ENCODE data around the gene SBSN. TPM values are rescaled to one million over a fixed set of nuclear protein-coding genes. Genes with fewer than 3 reads are reported as not detected.

Gene SBSN
- total and polyA plus RNA-seq, 9 of the 15 experiments (the other 6 are each of a cell fraction or from before 2014, with no cell fraction given), result 0.05 TPM; not detected in 8

DNA sequence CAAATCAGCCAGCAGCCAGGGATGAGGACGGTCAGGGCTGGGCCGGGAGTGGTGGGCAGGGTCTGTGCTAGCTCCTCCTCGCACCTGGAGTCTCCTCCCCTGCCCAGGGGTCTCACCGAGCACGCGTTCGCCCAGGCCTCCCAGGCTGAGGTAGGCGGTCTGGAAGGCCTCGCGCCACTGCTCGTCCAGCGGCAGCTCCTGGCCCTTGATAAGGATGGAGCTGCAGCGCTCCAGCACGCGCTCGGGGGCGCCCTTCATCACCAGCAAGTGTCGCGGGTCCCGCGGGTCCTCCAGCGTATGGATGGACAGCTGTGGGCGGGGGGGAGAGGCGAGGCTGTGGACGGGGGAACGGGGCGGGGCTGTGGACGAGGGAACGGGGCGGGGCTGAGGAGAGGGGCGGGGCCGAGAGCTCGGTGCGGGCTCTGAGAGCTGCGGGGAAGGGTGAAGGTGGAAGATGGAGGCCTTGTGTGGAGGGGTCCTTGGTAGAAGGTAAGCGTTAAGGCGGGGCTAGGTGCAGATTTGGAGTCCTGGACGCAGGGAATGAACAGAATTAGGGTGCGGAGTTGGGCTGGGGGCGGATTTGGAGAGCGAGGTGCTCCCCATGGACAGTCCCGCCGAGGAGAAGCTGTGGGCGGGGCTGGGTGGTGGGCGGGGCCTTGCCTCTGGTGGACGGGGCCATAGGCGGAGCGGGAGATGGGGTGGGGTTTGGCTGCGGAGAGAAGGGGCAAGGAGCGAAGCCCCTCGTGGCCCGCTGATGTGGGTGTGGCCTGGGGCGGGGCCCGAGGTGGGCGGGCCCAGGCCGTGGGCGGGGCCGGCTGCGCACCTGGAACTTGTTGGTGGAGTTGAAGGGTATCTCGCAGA is 29.7 kb upstream of the SBSN start (continued):
- no peak for TF ChIP-seq ILF3 (IDR thresholded peaks at IDR 0.05; ENCODE audit: borderline replicate concordance)
- TF ChIP-seq ZNF197 (CRISPR knock-in tag; IDR thresholded peaks at IDR 0.05; ENCODE audit: low read depth), result no peak
- TF ChIP-seq, protein P1, sequence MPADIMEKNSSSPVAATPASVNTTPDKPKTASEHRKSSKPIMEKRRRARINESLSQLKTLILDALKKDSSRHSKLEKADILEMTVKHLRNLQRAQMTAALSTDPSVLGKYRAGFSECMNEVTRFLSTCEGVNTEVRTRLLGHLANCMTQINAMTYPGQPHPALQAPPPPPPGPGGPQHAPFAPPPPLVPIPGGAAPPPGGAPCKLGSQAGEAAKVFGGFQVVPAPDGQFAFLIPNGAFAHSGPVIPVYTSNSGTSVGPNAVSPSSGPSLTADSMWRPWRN (IDR thresholded peaks at IDR 0.05; ENCODE audit: low read depth), result no peak
- no peak for TF ChIP-seq CREB1 (IDR thresholded peaks at IDR 0.05)
- TF ChIP-seq CREB1 (CRISPR knock-in tag; IDR thresholded peaks at IDR 0.05), result no peak; the same call in 1 of the 2 replicates
- no peak for TF ChIP-seq HNRNPK (IDR thresholded peaks at IDR 0.05; ENCODE audit: low read depth, low read length, poor library complexity, severe bottlenecking)
- no peak for TF ChIP-seq WHSC1 (IDR thresholded peaks at IDR 0.05; ENCODE audit: low read length)
- no peak for TF ChIP-seq TARDBP (IDR thresholded peaks at IDR 0.05)
- no peak for TF ChIP-seq ESRRB (CRISPR knock-in tag; IDR thresholded peaks at IDR 0.05; ENCODE audit: borderline replicate concordance)
- TF ChIP-seq, protein P2, sequence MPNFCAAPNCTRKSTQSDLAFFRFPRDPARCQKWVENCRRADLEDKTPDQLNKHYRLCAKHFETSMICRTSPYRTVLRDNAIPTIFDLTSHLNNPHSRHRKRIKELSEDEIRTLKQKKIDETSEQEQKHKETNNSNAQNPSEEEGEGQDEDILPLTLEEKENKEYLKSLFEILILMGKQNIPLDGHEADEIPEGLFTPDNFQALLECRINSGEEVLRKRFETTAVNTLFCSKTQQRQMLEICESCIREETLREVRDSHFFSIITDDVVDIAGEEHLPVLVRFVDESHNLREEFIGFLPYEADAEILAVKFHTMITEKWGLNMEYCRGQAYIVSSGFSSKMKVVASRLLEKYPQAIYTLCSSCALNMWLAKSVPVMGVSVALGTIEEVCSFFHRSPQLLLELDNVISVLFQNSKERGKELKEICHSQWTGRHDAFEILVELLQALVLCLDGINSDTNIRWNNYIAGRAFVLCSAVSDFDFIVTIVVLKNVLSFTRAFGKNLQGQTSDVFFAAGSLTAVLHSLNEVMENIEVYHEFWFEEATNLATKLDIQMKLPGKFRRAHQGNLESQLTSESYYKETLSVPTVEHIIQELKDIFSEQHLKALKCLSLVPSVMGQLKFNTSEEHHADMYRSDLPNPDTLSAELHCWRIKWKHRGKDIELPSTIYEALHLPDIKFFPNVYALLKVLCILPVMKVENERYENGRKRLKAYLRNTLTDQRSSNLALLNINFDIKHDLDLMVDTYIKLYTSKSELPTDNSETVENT (CRISPR knock-in tag; IDR thresholded peaks at IDR 0.05), result no peak
- TF ChIP-seq HMGN3 (IDR thresholded peaks at IDR 0.05; ENCODE audit: borderline replicate concordance, extremely low read depth, insufficient read length, low read depth, low read length), result peak; percentile 20
- TF ChIP-seq, protein P3, sequence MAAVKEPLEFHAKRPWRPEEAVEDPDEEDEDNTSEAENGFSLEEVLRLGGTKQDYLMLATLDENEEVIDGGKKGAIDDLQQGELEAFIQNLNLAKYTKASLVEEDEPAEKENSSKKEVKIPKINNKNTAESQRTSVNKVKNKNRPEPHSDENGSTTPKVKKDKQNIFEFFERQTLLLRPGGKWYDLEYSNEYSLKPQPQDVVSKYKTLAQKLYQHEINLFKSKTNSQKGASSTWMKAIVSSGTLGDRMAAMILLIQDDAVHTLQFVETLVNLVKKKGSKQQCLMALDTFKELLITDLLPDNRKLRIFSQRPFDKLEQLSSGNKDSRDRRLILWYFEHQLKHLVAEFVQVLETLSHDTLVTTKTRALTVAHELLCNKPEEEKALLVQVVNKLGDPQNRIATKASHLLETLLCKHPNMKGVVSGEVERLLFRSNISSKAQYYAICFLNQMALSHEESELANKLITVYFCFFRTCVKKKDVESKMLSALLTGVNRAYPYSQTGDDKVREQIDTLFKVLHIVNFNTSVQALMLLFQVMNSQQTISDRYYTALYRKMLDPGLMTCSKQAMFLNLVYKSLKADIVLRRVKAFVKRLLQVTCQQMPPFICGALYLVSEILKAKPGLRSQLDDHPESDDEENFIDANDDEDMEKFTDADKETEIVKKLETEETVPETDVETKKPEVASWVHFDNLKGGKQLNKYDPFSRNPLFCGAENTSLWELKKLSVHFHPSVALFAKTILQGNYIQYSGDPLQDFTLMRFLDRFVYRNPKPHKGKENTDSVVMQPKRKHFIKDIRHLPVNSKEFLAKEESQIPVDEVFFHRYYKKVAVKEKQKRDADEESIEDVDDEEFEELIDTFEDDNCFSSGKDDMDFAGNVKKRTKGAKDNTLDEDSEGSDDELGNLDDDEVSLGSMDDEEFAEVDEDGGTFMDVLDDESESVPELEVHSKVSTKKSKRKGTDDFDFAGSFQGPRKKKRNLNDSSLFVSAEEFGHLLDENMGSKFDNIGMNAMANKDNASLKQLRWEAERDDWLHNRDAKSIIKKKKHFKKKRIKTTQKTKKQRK (IDR thresholded peaks at IDR 0.05; ENCODE audit: borderline replicate concordance, low read depth, low read length), result no peak
- no peak for TF ChIP-seq ZBTB1 (CRISPR knock-in tag; IDR thresholded peaks at IDR 0.05; ENCODE audit: borderline replicate concordance, low read depth)
- TF ChIP-seq SMAD1 (IDR thresholded peaks at IDR 0.05; ENCODE audit: low read depth, low read length, partially characterized antibody), result no peak
- no peak for TF ChIP-seq ZNF764 (CRISPR knock-in tag; IDR thresholded peaks at IDR 0.05; ENCODE audit: low read depth)
- TF ChIP-seq CEBPB (tag; IDR thresholded peaks at IDR 0.05), result no peak
- TF ChIP-seq HDAC8 (tag; IDR thresholded peaks at IDR 0.05), result no peak
- no peak for TF ChIP-seq MYNN (IDR thresholded peaks at IDR 0.05)
- TF ChIP-seq MYNN (CRISPR knock-in tag; IDR thresholded peaks at IDR 0.05), result no peak
- TF ChIP-seq, protein P4, sequence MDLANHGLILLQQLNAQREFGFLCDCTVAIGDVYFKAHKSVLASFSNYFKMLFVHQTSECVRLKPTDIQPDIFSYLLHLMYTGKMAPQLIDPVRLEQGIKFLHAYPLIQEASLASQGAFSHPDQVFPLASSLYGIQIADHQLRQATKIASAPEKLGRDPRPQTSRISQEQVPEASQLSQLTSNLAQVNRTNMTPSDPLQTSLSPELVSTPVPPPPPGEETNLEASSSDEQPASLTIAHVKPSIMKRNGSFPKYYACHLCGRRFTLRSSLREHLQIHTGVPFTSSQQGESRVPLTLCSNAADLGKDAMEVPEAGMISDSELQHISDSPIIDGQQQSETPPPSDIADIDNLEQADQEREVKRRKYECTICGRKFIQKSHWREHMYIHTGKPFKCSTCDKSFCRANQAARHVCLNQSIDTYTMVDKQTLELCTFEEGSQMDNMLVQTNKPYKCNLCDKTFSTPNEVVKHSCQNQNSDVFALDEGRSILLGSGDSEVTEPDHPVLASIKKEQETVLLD (IDR thresholded peaks at IDR 0.05), result no peak
- no peak for TF ChIP-seq ZNF146 (CRISPR knock-in tag; IDR thresholded peaks at IDR 0.05; ENCODE audit: unreplicated experiment)

Measured in K562 (cell line).